Calu3 (cell line): Measurements from ENCODE around the gene CYB561D2. TPM values are rescaled to one million over a fixed set of nuclear protein-coding genes. Genes with fewer than 3 reads are reported as not detected.

Experiments used
- BruUV-seq: library from RNA; stranded (reverse); fragments of 400-500 nt; replicated peaks from 2 replicates; lab custom pipeline; 2021; lab: Mats Ljungman, UMichigan
- CTCF ChIA-PET: fragments of 300-600 bp; sonication (Branson Sonifier 250); formaldehyde crosslinking; loops from one replicate; lab custom pipeline; 2022; ENCODE audit warnings: antibody characterized with exemption; lab: Charles Lee
- DNase-seq: peaks from one replicate; pipeline ENCODE4 v3.0.0; 2022
- H3K27ac Mint-ChIP-seq: one replicate; pipeline ENCODE4 v1.8.0; 2022; ENCODE audit warnings: mixed read lengths; ENCODE audit not compliant: unreplicated experiment
- H3K27me3 Mint-ChIP-seq: one replicate; pipeline ENCODE4 v1.8.0; 2022; ENCODE audit warnings: mixed read lengths; ENCODE audit not compliant: unreplicated experiment
- H3K36me3 Mint-ChIP-seq: one replicate; pipeline ENCODE4 v1.8.0; 2022; ENCODE audit warnings: mild to moderate bottlenecking, moderate library complexity, mixed read lengths; ENCODE audit not compliant: insufficient read depth, unreplicated experiment
- H3K4me1 Mint-ChIP-seq: one replicate; pipeline ENCODE4 v1.8.0; 2022; ENCODE audit warnings: mild to moderate bottlenecking, low read depth, mixed read lengths; ENCODE audit not compliant: unreplicated experiment
- H3K4me3 Mint-ChIP-seq: one replicate; pipeline ENCODE4 v1.8.0; 2022; ENCODE audit warnings: mild to moderate bottlenecking, low read depth, moderate library complexity, mixed read lengths; ENCODE audit not compliant: unreplicated experiment
- H3K9me3 Mint-ChIP-seq: one replicate; pipeline ENCODE4 v1.8.0; 2022; ENCODE audit warnings: low read depth, mixed read lengths; ENCODE audit not compliant: unreplicated experiment
- intact Hi-C: fragments of 100-400 bp; cut with micrococcal nuclease; formaldehyde crosslinking; loops from one replicate; pipeline ENCODE4 v1.10.0; 2022; ENCODE audit not compliant: unreplicated experiment
- total RNA-seq: library from RNA; stranded (reverse); gene quantifications from 2 replicates; pipeline ENCODE4 v1.2.3, GENCODE V29; 2022
- TF ChIP-seq, protein P1 (sequence below): fragments of 200-600 bp; IDR thresholded peaks from one replicate; pipeline ENCODE4 v1.8.0; 2022; ENCODE audit warnings: antibody characterized with exemption; ENCODE audit not compliant: unreplicated experiment

The CYB561D2 gene
- total RNA-seq, 1 experiment from 2014 or later = 19.4 TPM

DNA sequence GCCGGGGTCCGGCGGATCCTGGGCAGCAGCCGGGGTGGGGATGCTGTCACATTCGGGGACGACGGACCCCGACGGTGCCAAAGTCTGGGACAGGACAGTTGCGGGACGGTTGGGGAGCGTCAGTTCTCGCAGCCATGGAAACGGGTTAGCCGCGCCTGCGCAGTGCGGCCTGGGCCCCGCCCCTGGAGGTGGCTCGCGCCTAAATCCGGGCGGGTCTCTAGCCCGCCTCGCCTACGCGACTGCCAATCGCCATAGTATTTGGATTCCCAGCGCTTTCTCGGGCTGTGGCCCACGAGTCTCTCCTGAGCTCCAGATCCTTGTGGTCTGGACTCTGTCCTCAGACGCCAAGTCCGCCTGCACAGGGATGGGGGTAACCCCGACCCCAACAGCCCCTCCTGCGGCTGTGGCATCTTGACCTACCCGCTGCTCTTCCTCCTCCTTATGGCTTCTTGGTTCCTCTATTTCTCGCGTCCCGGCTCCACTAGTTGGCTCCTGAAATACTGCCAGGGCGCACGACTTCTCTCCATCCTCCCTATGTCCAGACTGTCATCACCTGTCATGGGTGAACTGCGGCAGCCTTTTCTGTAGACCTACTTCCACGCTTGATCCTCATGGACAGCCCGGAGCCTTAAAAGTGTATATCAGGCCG, 5.0 kb upstream of the CYB561D2 start, which contains the start of gene ZMYND10:
ZMYND10 (minus strand) TSS at position 147 of the 649 bp plus-strand sequence. CDS start 153 bp downstream, outside the sequence.
- BruUV-seq = no TSS peak
- H3K4me1 Mint-ChIP-seq = peaks cover 18% of the 10 kb centered on the region
- intact Hi-C loops = loop anchor here (5.0 kb wide), 3 partner anchors 82 to 267 kb away; partner anchors contain the start of gene CISH
- no peak within 1 kb of the TSS for H3K27ac Mint-ChIP-seq
- peak; percentile 79 for DNase-seq
- peak within 1 kb of the TSS; percentile 54 for H3K4me3 Mint-ChIP-seq
- H3K9me3 Mint-ChIP-seq = no peaks in the 10 kb centered on the region
- CTCF ChIA-PET = interaction anchor here (0.8 kb wide), 1 partner anchor 9 kb away, joined by 3 read pairs; no protein-coding TSS in a partner anchor
- H3K27me3 Mint-ChIP-seq = peaks cover 13% of the 10 kb centered on the region
- TF ChIP-seq, protein P1, sequence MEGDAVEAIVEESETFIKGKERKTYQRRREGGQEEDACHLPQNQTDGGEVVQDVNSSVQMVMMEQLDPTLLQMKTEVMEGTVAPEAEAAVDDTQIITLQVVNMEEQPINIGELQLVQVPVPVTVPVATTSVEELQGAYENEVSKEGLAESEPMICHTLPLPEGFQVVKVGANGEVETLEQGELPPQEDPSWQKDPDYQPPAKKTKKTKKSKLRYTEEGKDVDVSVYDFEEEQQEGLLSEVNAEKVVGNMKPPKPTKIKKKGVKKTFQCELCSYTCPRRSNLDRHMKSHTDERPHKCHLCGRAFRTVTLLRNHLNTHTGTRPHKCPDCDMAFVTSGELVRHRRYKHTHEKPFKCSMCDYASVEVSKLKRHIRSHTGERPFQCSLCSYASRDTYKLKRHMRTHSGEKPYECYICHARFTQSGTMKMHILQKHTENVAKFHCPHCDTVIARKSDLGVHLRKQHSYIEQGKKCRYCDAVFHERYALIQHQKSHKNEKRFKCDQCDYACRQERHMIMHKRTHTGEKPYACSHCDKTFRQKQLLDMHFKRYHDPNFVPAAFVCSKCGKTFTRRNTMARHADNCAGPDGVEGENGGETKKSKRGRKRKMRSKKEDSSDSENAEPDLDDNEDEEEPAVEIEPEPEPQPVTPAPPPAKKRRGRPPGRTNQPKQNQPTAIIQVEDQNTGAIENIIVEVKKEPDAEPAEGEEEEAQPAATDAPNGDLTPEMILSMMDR = no peak
- H3K36me3 Mint-ChIP-seq = peaks cover 11% of the 10 kb centered on the region

DNA sequence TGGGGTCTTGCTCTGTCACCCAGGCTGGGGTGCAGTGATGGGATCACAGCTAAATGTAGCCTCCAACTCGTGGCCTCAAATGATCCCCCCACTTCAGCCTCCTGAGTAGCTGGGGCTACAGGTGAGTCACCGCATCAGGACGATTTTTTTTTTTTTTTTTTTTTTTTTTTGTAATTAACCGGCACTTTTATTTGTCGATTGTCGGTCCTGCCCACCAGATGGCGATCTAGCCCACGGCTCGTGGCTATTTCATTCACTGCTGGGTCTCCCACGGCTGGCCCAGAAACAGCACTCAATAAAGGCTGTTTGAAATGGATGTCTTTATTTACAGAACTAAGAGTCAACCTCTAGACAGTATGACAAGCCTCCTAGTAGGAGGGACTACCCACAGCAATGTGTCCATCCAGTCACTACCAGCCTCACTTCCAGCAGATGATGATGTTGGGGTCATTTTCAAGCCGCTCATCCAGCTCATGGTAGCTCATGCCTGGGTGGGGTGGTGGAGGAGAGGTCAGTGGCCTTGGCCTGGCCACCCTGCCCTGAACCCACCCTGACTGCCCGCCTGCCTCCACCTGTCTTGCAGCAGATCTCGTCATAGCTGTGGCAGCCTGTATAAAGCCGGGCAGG, 3.4 kb upstream of the CYB561D2 start:
- no TSS peak for BruUV-seq
- H3K27ac Mint-ChIP-seq = no peak overlapping the region
- H3K36me3 Mint-ChIP-seq = peaks cover 20% of the 10 kb centered on the region
- peaks cover 13% of the 10 kb centered on the region for H3K27me3 Mint-ChIP-seq
- TF ChIP-seq, protein P1 = peak; percentile 33
- H3K4me3 Mint-ChIP-seq = no peak overlapping the region
- no peaks in the 10 kb centered on the region for H3K9me3 Mint-ChIP-seq
- intact Hi-C loops = loop anchor here (5.0 kb wide), 3 partner anchors 80 to 265 kb away; partner anchors contain the start of gene CISH
- DNase-seq = peak; percentile 76
- H3K4me1 Mint-ChIP-seq = peaks cover 18% of the 10 kb centered on the region
- CTCF ChIA-PET = interaction anchor here (0.6 to 1.6 kb wide), 4 partner anchors 10 to 195 kb away, joined by 3 to 10 read pairs (median 5); no protein-coding TSS in a partner anchor

DNA sequence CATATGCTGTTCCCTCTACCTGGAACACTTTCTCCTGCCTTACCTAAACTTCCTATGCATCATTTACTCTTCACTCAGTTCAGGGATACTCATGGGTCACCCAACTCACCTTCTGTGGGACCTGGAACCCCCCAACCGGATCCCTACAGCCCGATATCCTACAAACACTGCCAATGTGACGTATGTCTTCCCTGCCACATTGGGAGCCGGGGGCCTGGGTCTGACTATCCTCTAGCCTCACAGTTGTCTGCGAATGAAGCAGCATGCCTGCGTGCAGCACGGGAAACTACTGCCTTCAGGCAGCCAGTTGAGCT, 492 bp upstream of the CYB561D2 start:
- TF ChIP-seq, protein P1 = no peak
- H3K36me3 Mint-ChIP-seq = peaks cover 28% of the 10 kb centered on the region
- H3K4me3 Mint-ChIP-seq = peak overlapping the region; percentile 84
- peaks cover 18% of the 10 kb centered on the region for H3K4me1 Mint-ChIP-seq
- DNase-seq = no peak
- no peaks in the 10 kb centered on the region for H3K27me3 Mint-ChIP-seq
- H3K27ac Mint-ChIP-seq = peak overlapping the region; percentile 13
- CTCF ChIA-PET = interaction anchor here (1.1 to 2.8 kb wide), 4 partner anchors 12 to 192 kb away, joined by 3 to 15 read pairs (median 5); no protein-coding TSS in a partner anchor
- BruUV-seq = TSS peak; percentile 28
- intact Hi-C loops = no loop called here
- H3K9me3 Mint-ChIP-seq = no peaks in the 10 kb centered on the region

DNA sequence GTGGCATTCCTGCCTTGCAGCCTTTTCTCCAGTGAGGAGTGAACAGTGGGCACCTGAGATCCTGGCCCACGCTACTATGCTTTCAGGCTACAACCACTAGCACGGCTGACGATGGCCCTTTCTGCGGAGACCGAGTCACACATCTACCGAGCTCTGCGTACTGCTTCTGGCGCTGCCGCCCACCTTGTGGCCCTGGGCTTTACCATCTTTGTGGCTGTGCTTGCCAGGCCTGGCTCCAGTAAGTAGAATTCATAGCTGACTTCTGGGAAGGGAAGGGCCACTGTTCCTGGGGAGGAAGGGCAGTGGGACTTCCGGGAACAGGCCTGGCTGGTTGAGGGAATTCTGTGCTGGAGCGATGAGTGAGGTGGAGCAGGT, 648 bp downstream of the CYB561D2 start:
- H3K4me1 Mint-ChIP-seq = peaks cover 10% of the 10 kb centered on the region
- BruUV-seq = no TSS peak
- peak overlapping the region; percentile 84 for H3K4me3 Mint-ChIP-seq
- no peaks in the 10 kb centered on the region for H3K9me3 Mint-ChIP-seq
- no peaks in the 10 kb centered on the region for H3K27me3 Mint-ChIP-seq
- TF ChIP-seq, protein P1 = no peak
- peak overlapping the region; percentile 13 for H3K27ac Mint-ChIP-seq
- intact Hi-C loops = no loop called here
- peaks cover 23% of the 10 kb centered on the region for H3K36me3 Mint-ChIP-seq
- no peak for DNase-seq
- CTCF ChIA-PET = interaction anchor here (2.8 kb wide), 1 partner anchor 13 kb away, joined by 15 read pairs; no protein-coding TSS in a partner anchor
